Neural progenitor cell (in vitro differentiated cells): ENCODE results near the gene LRIT1. TPM values are rescaled to one million over a fixed set of nuclear protein-coding genes. Genes with fewer than 3 reads are reported as not detected.

Experiments used
- DNase-seq: peaks from one replicate; pipeline ENCODE4 v3.0.0-alpha.2; 2016; ENCODE audit warnings: low spot score
- H2AFZ ChIP-seq: fragments of 200-600 bp; sonication (generic); replicated peaks from 2 replicates; pipeline ENCODE4 v1.6.1; 2016; ENCODE audit warnings: antibody characterized with exemption
- H3F3A ChIP-seq: fragments of 200-600 bp; sonication (generic); 2 replicates; pipeline ENCODE4 v1.6.1; 2016; ENCODE audit warnings: antibody characterized with exemption, low read depth
- H3K27ac ChIP-seq: fragments of 200-600 bp; sonication (generic); 2 replicates; pipeline ENCODE4 v1.5.1; 2016; ENCODE audit warnings: mild to moderate bottlenecking
- H3K27me3 ChIP-seq: fragments of 200-600 bp; sonication (generic); 2 replicates; pipeline ENCODE4 v1.6.1; 2016; ENCODE audit warnings: mild to moderate bottlenecking, moderate library complexity
- H3K36me3 ChIP-seq: fragments of 200-600 bp; sonication (generic); 2 replicates; pipeline ENCODE4 v1.5.1; 2016
- H3K4me1 ChIP-seq: fragments of 200-600 bp; sonication (generic); 2 replicates; pipeline ENCODE4 v1.6.1; 2016; ENCODE audit warnings: mixed run types
- H3K4me2 ChIP-seq: fragments of 200-600 bp; sonication (generic); 2 replicates; pipeline ENCODE4 v1.6.1; 2016
- H3K4me3 ChIP-seq: fragments of 200-600 bp; sonication (generic); 2 replicates; pipeline ENCODE4 v1.5.1; 2016
- H3K79me2 ChIP-seq: fragments of 200-600 bp; sonication (generic); 2 replicates; pipeline ENCODE4 v1.6.1; 2016; ENCODE audit warnings: low read depth
- H3K9ac ChIP-seq: fragments of 200-600 bp; sonication (generic); 2 replicates; pipeline ENCODE4 v1.6.1; 2016
- H3K9me3 ChIP-seq: fragments of 200-600 bp; sonication (generic); 2 replicates; pipeline ENCODE4 v1.5.1; 2016; ENCODE audit warnings: low read depth
- H4K20me1 ChIP-seq: fragments of 200-600 bp; sonication (generic); 2 replicates; pipeline ENCODE4 v1.6.1; 2016; ENCODE audit warnings: low read depth
- H3K27ac Mint-ChIP-seq: 3 replicates; pipeline ENCODE4 v1.8.0; 2021; ENCODE audit warnings: mixed read lengths
- H3K27me3 Mint-ChIP-seq: 2 replicates; pipeline ENCODE4 v1.8.0; 2022; ENCODE audit warnings: low read depth, mild to moderate bottlenecking, inconsistent platforms, moderate library complexity, mixed read lengths; ENCODE audit not compliant: insufficient read depth
- H3K36me3 Mint-ChIP-seq: 3 replicates; pipeline ENCODE4 v1.8.0; 2021; ENCODE audit warnings: mixed read lengths
- H3K4me1 Mint-ChIP-seq: 3 replicates; pipeline ENCODE4 v1.8.0; 2021; ENCODE audit warnings: mixed read lengths
- H3K4me3 Mint-ChIP-seq: 3 replicates; pipeline ENCODE4 v1.8.0; 2021; ENCODE audit warnings: mild to moderate bottlenecking, moderate library complexity, mixed read lengths
- H3K9me3 Mint-ChIP-seq: 3 replicates; pipeline ENCODE4 v1.8.0; 2020; ENCODE audit warnings: mixed read lengths
- EZH2 ChIP-seq: fragments of 200-600 bp; sonication (generic); IDR thresholded peaks from 2 replicates; pipeline ENCODE4 v1.6.1; 2017; ENCODE audit warnings: antibody characterized with exemption, mild to moderate bottlenecking, moderate library complexity
- EZH2phosphoT487 ChIP-seq: fragments of 200-600 bp; sonication (generic); IDR thresholded peaks from 2 replicates; pipeline ENCODE4 v1.6.1; 2017; ENCODE audit warnings: antibody characterized with exemption
- total RNA-seq: library from RNA; depleted of rRNA; stranded (reverse); fragments of >200 nt; gene quantifications from 2 replicates; pipeline ENCODE4 v1.2.3, GENCODE V29; 2015; ENCODE audit warnings: low replicate concordance
- TF ChIP-seq, protein P1 (sequence below): fragments of 200-600 bp; sonication (generic); IDR thresholded peaks from 2 replicates; pipeline ENCODE4 v1.5.1; 2017; ENCODE audit warnings: antibody characterized with exemption, mild to moderate bottlenecking

Gene LRIT1
- total RNA-seq, 1 donor from 2014 or later = not detected

DNA sequence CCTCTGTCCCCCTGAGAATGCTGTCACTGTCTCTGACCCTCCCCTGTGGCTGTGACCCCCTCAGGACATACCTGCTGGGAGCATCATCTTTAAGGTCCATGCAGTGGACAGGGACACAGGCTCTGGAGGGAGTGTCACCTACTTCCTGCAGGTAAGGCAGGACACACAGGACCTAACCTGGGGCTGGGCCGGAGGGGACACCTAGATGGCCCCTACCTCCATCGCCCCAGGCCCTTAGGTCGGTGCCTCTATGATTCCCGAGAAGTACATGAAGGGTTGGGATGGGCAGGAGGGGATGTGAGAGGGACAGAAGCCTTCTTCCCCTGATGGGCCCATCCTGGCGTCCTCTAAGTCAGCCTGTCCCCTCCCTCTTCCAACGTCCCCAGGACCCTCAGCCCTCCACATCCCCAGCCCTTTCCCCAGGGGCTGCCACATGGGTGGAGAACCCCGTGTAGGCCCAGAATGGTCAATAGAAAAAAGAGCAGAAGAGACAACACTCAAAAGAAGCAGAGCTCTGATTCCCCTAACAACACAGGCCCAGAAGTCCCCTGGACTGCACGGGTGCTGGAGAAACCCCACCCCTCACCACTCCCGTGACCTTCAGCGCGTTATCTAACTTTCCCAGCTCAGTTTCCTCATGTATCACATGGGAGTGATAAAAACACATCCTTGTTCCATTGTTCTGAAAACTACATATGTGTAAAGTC lies 40.7 kb downstream of the LRIT1 start:
- H3K4me2 ChIP-seq = no peak overlapping the region
- Mint-ChIP-seq H3K9me3 (no peaks in the 10 kb centered on the region), H3K27me3 (peaks cover 24% of the 10 kb centered on the region), H3K27ac (no peak overlapping the region), H3K4me1 (peaks cover 8% of the 10 kb centered on the region), H3K4me3 (no peak overlapping the region), H3K36me3 (no peaks in the 10 kb centered on the region)
- no peak overlapping the region for H2AFZ ChIP-seq
- no peaks in the 10 kb centered on the region for H4K20me1 ChIP-seq
- H3K36me3 ChIP-seq = no peaks in the 10 kb centered on the region
- peaks cover 15% of the 10 kb centered on the region for H3K27me3 ChIP-seq
- no peak overlapping the region for H3K27ac ChIP-seq
- H3K79me2 ChIP-seq = no peaks in the 10 kb centered on the region
- no peak overlapping the region for H3K4me3 ChIP-seq
- H3K9ac ChIP-seq = no peak overlapping the region
- TF ChIP-seq, protein P1, sequence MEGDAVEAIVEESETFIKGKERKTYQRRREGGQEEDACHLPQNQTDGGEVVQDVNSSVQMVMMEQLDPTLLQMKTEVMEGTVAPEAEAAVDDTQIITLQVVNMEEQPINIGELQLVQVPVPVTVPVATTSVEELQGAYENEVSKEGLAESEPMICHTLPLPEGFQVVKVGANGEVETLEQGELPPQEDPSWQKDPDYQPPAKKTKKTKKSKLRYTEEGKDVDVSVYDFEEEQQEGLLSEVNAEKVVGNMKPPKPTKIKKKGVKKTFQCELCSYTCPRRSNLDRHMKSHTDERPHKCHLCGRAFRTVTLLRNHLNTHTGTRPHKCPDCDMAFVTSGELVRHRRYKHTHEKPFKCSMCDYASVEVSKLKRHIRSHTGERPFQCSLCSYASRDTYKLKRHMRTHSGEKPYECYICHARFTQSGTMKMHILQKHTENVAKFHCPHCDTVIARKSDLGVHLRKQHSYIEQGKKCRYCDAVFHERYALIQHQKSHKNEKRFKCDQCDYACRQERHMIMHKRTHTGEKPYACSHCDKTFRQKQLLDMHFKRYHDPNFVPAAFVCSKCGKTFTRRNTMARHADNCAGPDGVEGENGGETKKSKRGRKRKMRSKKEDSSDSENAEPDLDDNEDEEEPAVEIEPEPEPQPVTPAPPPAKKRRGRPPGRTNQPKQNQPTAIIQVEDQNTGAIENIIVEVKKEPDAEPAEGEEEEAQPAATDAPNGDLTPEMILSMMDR = no peak
- TF ChIP-seq EZH2 (no peak), EZH2phosphoT487 (no peak)
- no peaks in the 10 kb centered on the region for H3F3A ChIP-seq
- H3K4me1 ChIP-seq = no peaks in the 10 kb centered on the region
- no peak for DNase-seq
- H3K9me3 ChIP-seq = no peaks in the 10 kb centered on the region

DNA sequence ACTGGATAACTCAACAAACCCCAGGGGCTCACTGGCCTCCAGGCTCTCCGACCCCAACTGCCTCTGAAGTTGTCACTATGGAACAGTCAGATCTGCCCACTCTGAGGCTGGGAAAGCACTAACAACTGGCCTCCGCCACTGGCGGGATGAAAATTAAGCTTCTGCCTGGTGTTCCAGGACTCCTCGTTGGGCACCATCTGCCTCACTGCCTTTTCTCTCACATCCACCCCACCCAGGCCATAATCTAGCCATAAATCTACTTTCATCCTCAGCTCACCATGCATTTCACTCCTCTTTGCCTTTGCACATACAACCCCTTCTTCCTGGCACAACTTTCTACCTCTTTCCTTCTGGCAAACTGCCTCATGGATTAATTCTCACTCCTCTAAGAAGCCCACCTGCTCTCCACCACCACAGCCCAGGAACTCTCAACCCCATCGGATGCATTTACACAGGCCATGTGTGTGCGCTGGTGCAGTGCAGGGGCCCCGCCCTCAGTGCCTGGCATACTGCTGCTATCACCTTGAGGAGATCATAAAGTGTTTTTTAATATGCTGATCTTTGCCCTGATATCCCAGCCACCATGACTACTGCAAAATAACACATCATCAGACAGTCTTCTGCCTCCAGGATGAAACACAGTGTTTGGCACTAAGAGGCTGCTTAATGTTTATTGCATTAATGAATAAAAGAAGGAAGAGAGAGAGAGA lies 43.0 kb downstream of the LRIT1 start:
- H3K4me1 Mint-ChIP-seq = peaks cover 10% of the 10 kb centered on the region
- Histone ChIP-seq H3K79me2 (no peaks in the 10 kb centered on the region), H3K9ac (no peak overlapping the region), H3K4me2 (no peak overlapping the region), H4K20me1 (no peaks in the 10 kb centered on the region), H3K27ac (no peak overlapping the region), H2AFZ (no peak overlapping the region), H3K27me3 (peaks cover 38% of the 10 kb centered on the region), H3K4me3 (no peak overlapping the region), H3K36me3 (no peaks in the 10 kb centered on the region), H3K9me3 (no peaks in the 10 kb centered on the region), H3F3A (no peaks in the 10 kb centered on the region), H3K4me1 (no peaks in the 10 kb centered on the region)
- TF ChIP-seq EZH2phosphoT487 = no peak
- TF ChIP-seq, protein P1 = no peak
- no peak for TF ChIP-seq EZH2
- no peaks in the 10 kb centered on the region for H3K9me3 Mint-ChIP-seq
- H3K27ac Mint-ChIP-seq = no peak overlapping the region
- no peak overlapping the region for H3K4me3 Mint-ChIP-seq
- peaks cover 29% of the 10 kb centered on the region for H3K27me3 Mint-ChIP-seq
- no peaks in the 10 kb centered on the region for H3K36me3 Mint-ChIP-seq
- DNase-seq = no peak

DNA sequence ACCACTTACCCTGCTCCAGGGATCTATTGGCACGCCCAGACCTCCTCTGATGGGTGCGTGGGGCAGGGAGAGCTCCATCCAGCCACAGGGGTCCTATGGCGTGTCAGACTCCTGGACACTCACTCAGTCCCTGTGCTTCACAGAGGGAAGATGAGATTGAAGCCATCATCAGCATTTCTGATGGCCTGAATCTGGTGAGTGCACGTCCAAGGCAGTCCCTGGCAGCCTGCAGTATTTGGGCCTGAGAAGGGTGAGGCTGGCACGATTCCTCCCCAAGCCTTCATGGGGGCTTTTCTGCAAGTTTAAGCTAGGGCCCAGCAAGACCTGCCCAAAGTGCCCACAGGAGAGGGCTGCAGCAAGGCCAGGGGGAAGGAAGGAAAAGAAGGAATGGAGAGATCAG lies 43.7 kb downstream of the LRIT1 start:
- H3K4me3 Mint-ChIP-seq = no peak overlapping the region
- Histone ChIP-seq H2AFZ (no peak overlapping the region), H3K4me1 (no peaks in the 10 kb centered on the region), H3K4me3 (no peak overlapping the region), H3K4me2 (no peak overlapping the region), H3K36me3 (no peaks in the 10 kb centered on the region), H4K20me1 (no peaks in the 10 kb centered on the region), H3K9ac (no peak overlapping the region), H3K79me2 (no peaks in the 10 kb centered on the region), H3K27me3 (peaks cover 45% of the 10 kb centered on the region), H3K27ac (no peak overlapping the region), H3F3A (no peaks in the 10 kb centered on the region), H3K9me3 (no peaks in the 10 kb centered on the region)
- H3K27ac Mint-ChIP-seq = no peak overlapping the region
- no peak for TF ChIP-seq EZH2phosphoT487
- TF ChIP-seq EZH2 = no peak
- peaks cover 2% of the 10 kb centered on the region for H3K9me3 Mint-ChIP-seq
- no peak for DNase-seq
- peaks cover 10% of the 10 kb centered on the region for H3K4me1 Mint-ChIP-seq
- peaks cover 34% of the 10 kb centered on the region for H3K27me3 Mint-ChIP-seq
- H3K36me3 Mint-ChIP-seq = no peaks in the 10 kb centered on the region

DNA sequence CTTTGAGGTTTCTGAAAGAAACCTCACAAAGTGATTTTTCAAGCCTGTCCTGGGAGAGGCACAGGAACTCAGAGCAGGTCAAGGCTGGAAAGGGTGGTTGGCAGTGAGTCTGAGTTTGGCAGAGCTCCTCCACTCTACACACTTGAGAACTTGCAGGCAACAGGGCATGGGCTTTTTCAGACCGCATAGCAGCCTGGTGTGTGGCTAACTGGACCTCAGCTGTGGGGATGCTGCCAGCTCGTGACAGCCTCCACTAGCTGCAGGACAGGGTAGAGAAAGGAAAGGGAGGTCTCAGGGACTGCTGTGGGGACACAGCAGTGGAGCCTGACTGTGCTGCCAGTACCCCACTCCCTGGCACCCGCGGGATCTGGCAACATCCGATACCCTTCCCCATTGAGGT lies 44.4 kb downstream of the LRIT1 start:
- Histone ChIP-seq H3F3A (no peaks in the 10 kb centered on the region), H2AFZ (no peak overlapping the region), H3K27ac (no peak overlapping the region), H3K9ac (no peak overlapping the region), H3K79me2 (no peaks in the 10 kb centered on the region), H3K27me3 (peaks cover 47% of the 10 kb centered on the region), H3K36me3 (no peaks in the 10 kb centered on the region), H3K9me3 (no peaks in the 10 kb centered on the region), H4K20me1 (no peaks in the 10 kb centered on the region), H3K4me2 (no peak overlapping the region), H3K4me1 (no peaks in the 10 kb centered on the region), H3K4me3 (no peak overlapping the region)
- Mint-ChIP-seq H3K27ac (no peak overlapping the region), H3K9me3 (peaks cover 2% of the 10 kb centered on the region), H3K4me1 (peaks cover 10% of the 10 kb centered on the region), H3K27me3 (peaks cover 33% of the 10 kb centered on the region), H3K4me3 (no peak overlapping the region), H3K36me3 (no peaks in the 10 kb centered on the region)
- TF ChIP-seq EZH2 (no peak), EZH2phosphoT487 (no peak)
- TF ChIP-seq, protein P1 = no peak
- no peak for DNase-seq
